ENCODE results near the gene MED9. TPM values are rescaled to one million over a fixed set of nuclear protein-coding genes. Genes with fewer than 3 reads are reported as not detected.

Gene MED9
- total RNA-seq, 2 experiments from 2014 or later: 21.8 to 27.5 TPM

- intact Hi-C loops (cut with micrococcal nuclease; ENCODE audit: unreplicated experiment): no loop called here
- H3K4me3 ChIP-seq (ENCODE audit: low read depth, low read length, poor library complexity, severe bottlenecking): no peak overlapping the region
Measured at GRCh38 chr17:17472333-17472920, 4.4 kb upstream of the MED9 start.

GRCh38 chr17:17474341-17474740, 2.5 kb upstream of the MED9 start:
- H3K4me3 ChIP-seq (ENCODE audit: low read depth, low read length, poor library complexity, severe bottlenecking): no peak overlapping the region
- no peak overlapping the region for H2AFZ ChIP-seq (ENCODE audit: low read length)
- H3K79me2 ChIP-seq (ENCODE audit: insufficient read depth, low read depth, low read length): peaks cover 25% of the 10 kb centered on the region
- peaks cover 17% of the 10 kb centered on the region for H3K4me1 ChIP-seq (ENCODE audit: insufficient read depth, low read length, poor library complexity, severe bottlenecking)
- TF ChIP-seq EZH2phosphoT487 (IDR thresholded peaks at IDR 0.05; ENCODE audit: borderline replicate concordance, low read depth, low read length) (no peak), CTCF (conservative IDR thresholded peaks at IDR 0.05; ENCODE audit: low read length) (no peak)
- no peak overlapping the region for H3K27ac ChIP-seq (ENCODE audit: low read depth, low read length, poor library complexity, severe bottlenecking)
- H3K36me3 ChIP-seq (ENCODE audit: insufficient read depth, low read length): peaks cover 7% of the 10 kb centered on the region
- H4K20me1 ChIP-seq (ENCODE audit: insufficient read depth, low read length): no peaks in the 10 kb centered on the region
- ChIA-PET POLR2A (interaction anchor here (0.9 kb wide), 1 partner anchor 58 kb away, joined by 3 read pairs; no protein-coding TSS in a partner anchor), CTCF (ENCODE audit: unreplicated experiment) (interaction anchor here (0.8 kb wide), 1 partner anchor 12 kb away, joined by 3 read pairs; no protein-coding TSS in a partner anchor)
- no peak for DNase-seq (ENCODE audit: low spot score)
- H3K4me2 ChIP-seq (ENCODE audit: low read length): no peak overlapping the region
- H3K9me2 ChIP-seq (ENCODE audit: insufficient read depth, low read length): no peaks in the 10 kb centered on the region
- no peaks in the 10 kb centered on the region for H3K9me3 ChIP-seq (ENCODE audit: low read length)
- intact Hi-C loops (cut with micrococcal nuclease; ENCODE audit: unreplicated experiment): no loop called here
- BruUV-seq (replicated peaks): no TSS peak

More at GRCh38 chr17:17472333-17472920, 4.4 kb upstream of the MED9 start:
- Histone ChIP-seq H3K4me2 (ENCODE audit: low read length) (no peak overlapping the region), H3K36me3 (ENCODE audit: insufficient read depth, low read length) (no peaks in the 10 kb centered on the region), H4K20me1 (ENCODE audit: insufficient read depth, low read length) (no peaks in the 10 kb centered on the region), H3K4me1 (ENCODE audit: insufficient read depth, low read length, poor library complexity, severe bottlenecking) (no peaks in the 10 kb centered on the region), H3K79me2 (ENCODE audit: insufficient read depth, low read depth, low read length) (peaks cover 6% of the 10 kb centered on the region), H3K9me2 (ENCODE audit: insufficient read depth, low read length) (no peaks in the 10 kb centered on the region), H3K27ac (ENCODE audit: low read depth, low read length, poor library complexity, severe bottlenecking) (no peak overlapping the region), H2AFZ (ENCODE audit: low read length) (no peak overlapping the region), H3K9me3 (ENCODE audit: low read length) (no peaks in the 10 kb centered on the region)
- TF ChIP-seq CTCF (conservative IDR thresholded peaks at IDR 0.05; ENCODE audit: low read length): no peak
- TF ChIP-seq EZH2phosphoT487 (IDR thresholded peaks at IDR 0.05; ENCODE audit: borderline replicate concordance, low read depth, low read length): no peak
- no TSS peak for BruUV-seq (replicated peaks)
- CTCF ChIA-PET (ENCODE audit: unreplicated experiment): no interaction called here
- no peak for DNase-seq (ENCODE audit: low spot score)
- POLR2A ChIA-PET: interaction anchor here (0.7 kb wide), 1 partner anchor 552 kb away, joined by 3 read pairs; no protein-coding TSS in a partner anchor

GRCh38 chr17:17479209-17479608, 2.4 kb downstream of the MED9 start:
- H3K4me1 ChIP-seq (ENCODE audit: insufficient read depth, low read length, poor library complexity, severe bottlenecking): peaks cover 46% of the 10 kb centered on the region
- no peak overlapping the region for H2AFZ ChIP-seq (ENCODE audit: low read length)
- no peak for TF ChIP-seq EZH2phosphoT487 (IDR thresholded peaks at IDR 0.05; ENCODE audit: borderline replicate concordance, low read depth, low read length)
- TF ChIP-seq CTCF (conservative IDR thresholded peaks at IDR 0.05; ENCODE audit: low read length): no peak
- H3K27ac ChIP-seq (ENCODE audit: low read depth, low read length, poor library complexity, severe bottlenecking): no peak overlapping the region
- peaks cover 54% of the 10 kb centered on the region for H3K36me3 ChIP-seq (ENCODE audit: insufficient read depth, low read length)
- H3K9me2 ChIP-seq (ENCODE audit: insufficient read depth, low read length): no peaks in the 10 kb centered on the region
- H4K20me1 ChIP-seq (ENCODE audit: insufficient read depth, low read length): peaks cover 6% of the 10 kb centered on the region
- no peak for DNase-seq (ENCODE audit: low spot score)
- no TSS peak for BruUV-seq (replicated peaks)
- no peaks in the 10 kb centered on the region for H3K9me3 ChIP-seq (ENCODE audit: low read length)
- intact Hi-C loops (cut with micrococcal nuclease; ENCODE audit: unreplicated experiment): no loop called here
- H3K4me2 ChIP-seq (ENCODE audit: low read length): peak overlapping the region; percentile 97
- peaks cover 72% of the 10 kb centered on the region for H3K79me2 ChIP-seq (ENCODE audit: insufficient read depth, low read depth, low read length)
- ChIA-PET CTCF (ENCODE audit: unreplicated experiment) (no interaction called here), POLR2A (interaction anchor here (0.6 kb wide), 1 partner anchor 444 kb away, joined by 4 read pairs; no protein-coding TSS in a partner anchor)
- peak overlapping the region; percentile 9 for H3K4me3 ChIP-seq (ENCODE audit: low read depth, low read length, poor library complexity, severe bottlenecking)

Measured in OCI-LY7 (cell line).